Measurements from ENCODE around the gene ANP32D.
"Not testable (repeated sequence)": the region's sequence is repeated elsewhere in the genome, so short reads cannot be mapped to it uniquely, and the experiment has no call there.

The ANP32D gene

GRCh38 chr12:48472259-48472658 lies at the start of gene ANP32D:
Gene ANP32D, plus strand, starts transcription at chr12:48472559. Its CDS starts 106 bp downstream, at chr12:48472665.
- FAIRE-seq: no peak

DNA sequence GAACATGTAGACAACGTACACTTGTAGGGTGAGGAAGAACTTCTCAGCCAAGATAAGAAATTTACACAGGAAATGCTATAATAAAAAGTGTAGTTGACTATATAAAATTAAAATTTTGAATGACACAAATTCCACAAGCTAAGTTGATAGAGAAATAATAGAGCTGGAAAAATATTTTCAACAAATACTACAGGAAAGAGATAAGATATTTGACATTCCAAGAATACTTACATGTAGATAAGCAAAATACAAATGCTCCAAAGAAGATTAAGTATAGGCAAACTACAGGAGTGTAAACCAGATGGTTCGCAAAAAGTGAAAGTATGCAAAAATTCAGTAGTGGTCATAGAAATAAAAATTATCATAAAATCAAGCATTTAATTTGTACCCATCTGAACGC lies 49.2 kb upstream of the ANP32D start:
- peak; percentile 27 for FAIRE-seq

DNA sequence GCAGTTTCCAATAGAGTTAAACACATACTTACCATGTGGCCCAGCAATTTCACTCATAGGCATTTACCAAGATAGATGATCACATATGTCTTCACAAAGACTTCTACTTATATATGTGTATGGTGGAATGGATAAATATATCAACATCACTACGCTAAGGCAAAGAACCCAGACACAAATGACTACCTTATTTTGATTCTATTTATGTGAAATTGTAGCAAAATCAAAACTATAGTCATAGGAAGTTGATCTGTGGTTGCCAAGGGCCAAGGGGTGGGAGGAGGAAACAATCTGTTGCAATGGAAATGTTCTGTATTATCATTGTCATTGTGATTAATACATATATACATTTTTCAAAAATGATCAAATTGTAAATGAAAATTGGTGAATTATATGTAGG lies 47.7 kb upstream of the ANP32D start:
- no peak for FAIRE-seq

DNA sequence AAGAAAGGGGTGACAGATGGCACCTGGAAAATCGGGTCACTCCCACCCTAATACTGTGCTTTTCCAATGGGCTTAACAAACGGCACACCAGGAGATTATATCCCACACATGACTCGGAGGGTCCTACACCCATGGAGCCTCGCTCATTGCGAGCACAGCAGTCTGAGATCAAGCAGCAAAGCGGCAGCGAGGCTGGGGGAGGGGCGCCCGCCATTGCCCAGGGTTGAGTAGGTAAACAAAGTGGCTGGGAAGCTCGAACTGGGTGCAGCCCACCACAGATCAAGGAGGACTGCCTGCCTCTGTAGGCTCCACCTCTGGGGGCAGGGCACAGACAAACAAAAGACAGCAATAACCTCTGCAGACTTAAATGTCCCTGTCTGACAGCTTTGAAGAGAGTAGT lies 38.3 kb upstream of the ANP32D start:
- FAIRE-seq: not testable (repeated sequence)

- FAIRE-seq: no peak
Observed at GRCh38 chr12:48441069-48441468, 31.3 kb upstream of the ANP32D start.

- FAIRE-seq: no peak
Observed at GRCh38 chr12:48442179-48442847, 30.0 kb upstream of the ANP32D start.

DNA sequence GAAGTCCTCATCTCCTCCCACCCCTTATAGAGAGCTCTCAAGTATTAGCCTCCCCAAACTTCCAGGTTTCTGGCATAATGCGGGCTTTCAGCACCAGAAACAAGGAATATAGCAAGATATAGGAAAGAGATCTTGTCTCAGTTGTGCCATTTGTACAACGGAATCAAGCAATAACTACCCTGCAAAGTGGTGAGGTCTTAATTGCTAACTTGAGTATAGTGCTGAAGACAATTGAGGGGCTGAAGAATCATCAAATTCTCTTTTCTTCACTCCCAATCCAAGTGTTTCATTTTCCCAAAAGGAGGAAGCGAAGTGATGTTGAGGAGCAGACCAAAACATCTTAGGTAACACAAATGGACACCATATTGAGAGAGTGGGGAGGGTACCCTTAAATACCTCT lies 26.8 kb upstream of the ANP32D start:
- FAIRE-seq: no peak

DNA sequence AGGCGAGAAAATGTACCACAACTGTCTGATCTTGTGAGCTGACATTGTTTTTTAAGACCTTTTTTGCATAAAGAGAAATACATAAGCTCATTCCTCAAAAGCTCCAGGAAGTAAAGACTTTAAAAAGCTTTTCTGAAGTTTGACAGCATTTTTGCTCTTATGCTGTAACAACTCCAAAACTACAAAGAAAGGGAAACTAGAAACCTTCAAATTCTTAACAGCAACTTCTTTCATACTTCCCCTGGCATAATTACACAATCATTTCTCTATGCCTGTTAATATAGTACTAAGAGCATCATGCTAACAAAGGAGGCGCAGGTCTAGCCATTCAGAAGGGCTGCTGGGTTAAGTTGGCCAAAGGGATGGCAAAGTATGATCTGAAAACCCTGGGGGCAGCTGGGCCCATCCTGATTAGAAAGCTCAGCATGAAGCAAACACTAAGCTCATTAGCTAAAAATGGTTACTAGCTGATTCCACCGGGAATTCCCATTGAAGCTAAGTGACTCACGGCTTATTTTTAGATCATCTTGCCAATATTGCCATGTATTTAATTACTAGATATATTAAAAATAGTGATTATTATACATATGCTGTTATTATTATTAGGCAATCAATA lies 26.1 kb upstream of the ANP32D start:
- peak; percentile 70 for FAIRE-seq

- FAIRE-seq: no peak
Observed at GRCh38 chr12:48447755-48448154, 24.6 kb upstream of the ANP32D start.

DNA sequence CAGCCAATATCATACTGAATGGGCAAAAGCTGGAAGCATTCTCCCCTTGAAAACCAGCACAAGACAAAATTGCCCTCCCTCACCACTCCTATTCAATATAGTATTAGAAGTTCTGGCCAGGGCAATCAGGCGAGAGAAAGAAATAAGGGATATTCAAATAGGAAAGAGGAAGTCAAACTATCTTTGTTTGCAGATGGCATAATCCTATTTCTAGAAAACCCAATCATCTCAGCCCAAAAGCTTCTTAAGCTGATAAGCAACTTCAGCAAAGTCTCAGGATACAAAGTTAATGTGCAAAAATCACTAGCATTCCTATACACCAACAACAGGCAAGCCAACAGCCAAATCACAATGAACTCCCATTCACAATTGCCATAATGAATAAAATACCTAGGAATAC lies 21.0 kb upstream of the ANP32D start:
- FAIRE-seq: no peak

DNA sequence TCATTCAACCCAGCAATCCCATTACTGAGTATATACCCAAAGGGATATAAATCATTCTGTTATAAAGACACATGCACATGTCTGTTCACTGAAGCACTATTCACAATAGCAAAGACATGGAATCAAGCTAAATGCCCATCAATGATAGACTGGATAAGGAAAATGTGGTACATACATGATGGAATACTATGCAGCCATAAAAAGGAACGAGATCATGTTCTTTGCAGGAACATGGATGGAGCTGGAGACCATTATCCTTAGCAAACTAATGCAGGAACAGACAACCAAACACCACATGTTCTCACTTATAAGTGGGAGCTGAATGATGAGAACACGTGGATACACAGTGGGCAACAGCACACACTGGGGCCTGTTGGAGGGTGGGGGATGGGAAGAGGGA lies 19.4 kb upstream of the ANP32D start:
- FAIRE-seq: not testable (repeated sequence)

DNA sequence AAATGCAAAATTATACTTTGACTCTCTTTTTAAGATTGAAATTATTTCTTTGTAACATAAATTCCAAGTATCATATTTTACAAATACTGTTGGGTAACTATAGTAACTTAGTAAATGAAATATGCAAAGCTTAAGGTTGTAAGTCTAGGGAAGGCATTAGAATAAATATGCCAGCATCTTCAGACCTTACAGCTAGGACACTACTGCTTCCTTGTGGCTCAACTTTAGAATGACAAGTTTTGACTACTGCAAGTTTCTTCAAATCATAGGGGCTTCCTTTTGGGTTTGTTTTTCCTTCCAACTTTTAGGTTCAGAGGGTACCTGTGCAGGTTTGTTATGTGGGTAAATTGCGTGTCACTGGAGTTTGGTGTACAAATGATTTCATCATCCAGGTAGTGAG lies 17.7 kb upstream of the ANP32D start:
- FAIRE-seq: no peak

GRCh38 chr12:48455116-48455515 lies 17.2 kb upstream of the ANP32D start:
- FAIRE-seq: no peak

DNA sequence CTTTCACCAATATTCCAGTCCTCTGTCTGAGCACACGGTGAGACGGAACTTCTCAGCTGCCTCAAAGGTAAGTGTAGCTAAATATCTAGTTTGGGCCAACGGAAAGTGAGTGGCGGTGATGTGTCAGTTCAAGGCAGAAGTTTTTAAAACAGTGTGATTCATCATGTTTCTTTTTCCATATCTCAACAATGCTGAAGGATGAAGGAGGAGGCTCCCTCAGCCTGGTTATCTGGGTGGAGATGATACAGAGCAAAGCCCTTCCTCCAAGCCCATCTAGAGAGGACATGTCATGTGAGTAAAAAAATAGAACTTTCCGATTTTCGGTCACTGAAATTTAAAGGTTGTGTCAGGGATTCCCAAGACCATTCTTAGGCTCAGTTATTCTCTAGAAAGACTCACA lies 13.1 kb upstream of the ANP32D start:
- FAIRE-seq: no peak

- not testable (repeated sequence) for FAIRE-seq
Observed at GRCh38 chr12:48469027-48469426, 3.3 kb upstream of the ANP32D start.

DNA sequence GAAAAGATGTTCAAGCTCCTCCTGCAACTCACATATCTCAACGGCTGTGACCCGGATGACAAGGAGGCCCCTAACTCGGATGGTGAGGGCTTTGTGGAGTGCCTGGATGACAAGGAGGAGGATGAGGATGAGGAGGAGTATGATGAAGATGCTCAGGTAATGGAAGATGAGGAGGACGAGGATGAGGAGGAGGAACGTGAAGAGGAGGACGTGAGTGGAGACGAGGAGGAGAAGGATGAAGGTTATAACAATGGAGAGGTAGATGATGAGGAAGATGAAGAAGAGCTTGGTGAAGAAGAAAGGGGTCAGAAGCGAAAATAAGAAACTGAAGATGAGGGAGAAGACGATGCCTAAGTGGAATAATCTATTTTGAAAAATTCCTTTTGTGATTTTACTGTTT lies 702 bp downstream of the ANP32D start:
- no peak for FAIRE-seq

- not testable (repeated sequence) for FAIRE-seq
Observed at GRCh38 chr12:48474497-48474896, 2.1 kb downstream of the ANP32D start.

DNA sequence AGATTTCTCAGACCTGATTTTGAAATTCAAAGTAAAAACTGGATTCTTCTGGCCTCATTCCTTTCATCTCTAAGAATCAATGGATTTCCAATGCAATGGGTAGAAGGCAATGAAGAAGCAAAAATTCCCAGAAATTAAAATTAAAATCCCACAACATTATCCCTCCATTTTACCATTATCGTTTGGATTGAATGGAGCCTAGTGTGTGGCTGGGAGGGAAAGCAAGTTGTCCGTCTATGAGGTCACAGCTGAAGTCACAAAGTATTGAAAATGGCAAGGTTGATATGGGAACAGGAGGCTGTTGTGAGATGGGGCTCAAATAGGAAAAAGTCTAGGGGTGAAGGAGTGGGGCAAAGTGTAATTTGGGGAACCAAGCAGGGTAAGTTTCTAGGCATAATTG lies 9.8 kb downstream of the ANP32D start, which contains the start of gene C12orf54:
Gene C12orf54, plus strand, starts transcription at position 301 of the 400 bp plus-strand sequence. CDS start 799 bp downstream, outside the sequence.
- no peak for FAIRE-seq

- FAIRE-seq: no peak
Observed at GRCh38 chr12:48482930-48483329, 10.6 kb downstream of the ANP32D start.

DNA sequence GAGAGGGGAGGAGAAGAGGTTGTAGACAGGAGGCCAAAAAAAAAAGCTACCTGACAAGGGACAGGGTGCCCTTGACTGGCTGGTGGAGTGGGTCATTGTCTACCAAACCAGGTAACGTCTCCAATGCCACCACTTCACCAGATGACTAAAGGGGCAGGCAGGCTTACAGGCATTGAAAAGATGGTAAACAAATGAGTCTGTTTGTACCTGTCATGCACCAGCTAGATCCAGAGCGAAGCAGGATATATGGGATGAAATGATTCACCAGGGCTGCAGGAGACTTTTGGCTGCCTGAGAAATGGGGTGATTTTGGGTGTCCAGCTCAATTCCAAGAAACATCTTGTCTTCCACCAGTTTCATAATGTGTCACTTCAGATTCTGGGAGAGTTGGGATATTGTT lies 13.9 kb downstream of the ANP32D start:
- no peak for FAIRE-seq

- FAIRE-seq: no peak
Observed at GRCh38 chr12:48486679-48487078, 14.3 kb downstream of the ANP32D start.

GRCh38 chr12:48489012-48489411 lies 16.7 kb downstream of the ANP32D start:
- FAIRE-seq: no peak

GRCh38 chr12:48489456-48489855 lies 17.1 kb downstream of the ANP32D start:
- FAIRE-seq: not testable (repeated sequence)

DNA sequence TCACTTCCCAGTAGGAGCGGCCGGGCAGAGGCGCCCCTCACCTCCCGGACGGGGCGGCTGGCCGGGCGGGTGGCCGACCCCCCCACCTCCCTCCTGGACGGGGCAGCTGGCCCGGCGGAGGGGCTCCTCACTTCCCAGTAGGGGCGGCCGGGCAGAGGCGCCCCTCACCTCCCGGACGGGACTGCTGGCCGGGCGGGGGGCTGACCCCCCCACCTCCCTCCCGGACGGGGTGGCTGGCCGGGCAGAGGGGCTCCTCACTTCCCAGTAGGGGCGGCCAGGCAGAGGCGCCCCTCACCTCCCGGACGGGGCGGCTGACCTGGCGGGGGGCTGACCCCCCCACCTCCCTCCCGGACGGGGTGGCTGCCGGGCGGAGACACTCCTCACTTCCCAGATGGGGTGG lies 27.9 kb downstream of the ANP32D start:
- not testable (repeated sequence) for FAIRE-seq

- not testable (repeated sequence) for FAIRE-seq
Observed at GRCh38 chr12:48506836-48507235, 34.5 kb downstream of the ANP32D start.
